Prostate gland (tissue), 2 donors: ENCODE results near the gene MGAT5.

ENCODE experiments used
- POLR2A ChIP-seq: fragments of 450-650 bp; IDR thresholded peaks from one replicate; pipeline ENCODE4 v1.6.1; 2016; ENCODE audit warnings: antibody characterized with exemption, mild to moderate bottlenecking
- POLR2AphosphoS5 ChIP-seq: sonication (generic); formaldehyde crosslinking; IDR thresholded peaks from one replicate; pipeline ENCODE4 v1.6.1; 2017; ENCODE audit warnings: antibody characterized with exemption
- TF ChIP-seq, protein P1 (sequence below), 4 experiments: fragments of 200-600 bp in 2 of 4; fragments of 450-650 bp in 2 of 4; sonication (generic) in 2 of 4; IDR thresholded peaks; 1 replicate in 3 of 4; 2 replicates in 1 of 4; pipeline ENCODE4 v1.5.1; 2016 to 2019; ENCODE audit warnings: antibody characterized with exemption in 4 of 4, mild to moderate bottlenecking in 2 of 4, moderate library complexity in 2 of 4

DNA sequence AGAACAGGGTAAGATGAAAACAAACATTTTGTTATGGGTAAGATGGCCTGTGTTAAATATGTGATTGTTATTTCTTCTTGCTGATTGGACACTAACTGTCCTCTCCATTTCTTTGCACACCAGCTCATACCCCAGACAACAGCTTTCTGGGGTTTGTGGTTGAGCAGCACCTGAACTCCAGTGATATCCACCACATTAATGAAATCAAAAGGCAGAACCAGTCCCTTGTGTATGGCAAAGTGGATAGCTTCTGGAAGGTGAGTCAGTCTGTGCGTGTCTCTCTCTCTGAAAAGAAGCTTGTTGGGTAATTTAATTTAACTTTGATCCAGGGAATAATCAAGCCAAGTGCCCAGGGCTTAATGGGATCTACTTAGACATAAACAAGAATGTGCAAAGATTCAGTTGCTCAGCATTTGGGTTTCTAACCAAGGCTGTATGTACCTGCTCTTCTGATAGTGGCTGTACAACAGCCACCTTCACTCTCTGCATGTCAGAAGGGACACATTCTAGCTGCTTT is 108.3 kb downstream of the MGAT5 start:
- TF ChIP-seq, protein P1, sequence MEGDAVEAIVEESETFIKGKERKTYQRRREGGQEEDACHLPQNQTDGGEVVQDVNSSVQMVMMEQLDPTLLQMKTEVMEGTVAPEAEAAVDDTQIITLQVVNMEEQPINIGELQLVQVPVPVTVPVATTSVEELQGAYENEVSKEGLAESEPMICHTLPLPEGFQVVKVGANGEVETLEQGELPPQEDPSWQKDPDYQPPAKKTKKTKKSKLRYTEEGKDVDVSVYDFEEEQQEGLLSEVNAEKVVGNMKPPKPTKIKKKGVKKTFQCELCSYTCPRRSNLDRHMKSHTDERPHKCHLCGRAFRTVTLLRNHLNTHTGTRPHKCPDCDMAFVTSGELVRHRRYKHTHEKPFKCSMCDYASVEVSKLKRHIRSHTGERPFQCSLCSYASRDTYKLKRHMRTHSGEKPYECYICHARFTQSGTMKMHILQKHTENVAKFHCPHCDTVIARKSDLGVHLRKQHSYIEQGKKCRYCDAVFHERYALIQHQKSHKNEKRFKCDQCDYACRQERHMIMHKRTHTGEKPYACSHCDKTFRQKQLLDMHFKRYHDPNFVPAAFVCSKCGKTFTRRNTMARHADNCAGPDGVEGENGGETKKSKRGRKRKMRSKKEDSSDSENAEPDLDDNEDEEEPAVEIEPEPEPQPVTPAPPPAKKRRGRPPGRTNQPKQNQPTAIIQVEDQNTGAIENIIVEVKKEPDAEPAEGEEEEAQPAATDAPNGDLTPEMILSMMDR (IDR thresholded peaks at IDR 0.05), result no peak
- TF ChIP-seq POLR2A, result no peak
- TF ChIP-seq POLR2AphosphoS5, result no peak
